Gastroesophageal sphincter (tissue), 4 donors: ENCODE results near the gene PAX3. TPM values are rescaled to one million over a fixed set of nuclear protein-coding genes. Genes with fewer than 3 reads are reported as not detected.

Experiments used
- ATAC-seq: fragments of 150-250 bp; one replicate; pipeline ENCODE4 v1.9.1; 2016; ENCODE audit warnings: mild to moderate bottlenecking, moderate library complexity
- H3K27ac ChIP-seq, 4 donors: fragments of 200-600 bp; sonication (generic) in 3 of 4; 1 replicate in 3 of 4; 2 replicates in 1 of 4; pipeline ENCODE4 v1.5.1; 2016 to 2019
- H3K27me3 ChIP-seq: fragments of 200-600 bp; sonication (generic); one replicate; pipeline ENCODE4 v1.5.1; 2019
- H3K36me3 ChIP-seq, 2 donors: fragments of 200-600 bp; sonication (generic); one replicate each; pipeline ENCODE4 v1.5.1; 2019; ENCODE audit warnings: control low read depth in 1 of 2
- H3K4me1 ChIP-seq, 3 donors: fragments of 200-600 bp; sonication (generic); 1 replicate in 2 of 3; 2 replicates in 1 of 3; pipeline ENCODE4 v1.5.1; 2016 to 2019; ENCODE audit warnings: control low read depth in 2 of 3
- H3K4me3 ChIP-seq, 2 donors: fragments of 200-600 bp; sonication (generic); one replicate each; pipeline ENCODE4 v1.5.1; 2019; ENCODE audit warnings: mild to moderate bottlenecking in 1 of 2, moderate library complexity in 1 of 2
- H3K9me3 ChIP-seq, 3 donors: fragments of 200-600 bp; sonication (generic); one replicate each; pipeline ENCODE4 v1.5.1; 2017 to 2019; ENCODE audit warnings: control low read depth in 2 of 3
- CTCF ChIP-seq, 4 experiments: fragments of 200-600 bp in 2 of 4; fragments of 450-650 bp in 2 of 4; sonication (generic) in 1 of 4; IDR thresholded peaks; one replicate each; pipeline ENCODE4 v1.5.1; 2017 to 2019; ENCODE audit warnings: antibody characterized with exemption in 4 of 4, mild to moderate bottlenecking in 2 of 4, moderate library complexity in 2 of 4
- EP300 ChIP-seq: sonication (generic); formaldehyde crosslinking; IDR thresholded peaks from one replicate; pipeline ENCODE4 v1.6.1; 2017; ENCODE audit warnings: antibody characterized with exemption, mild to moderate bottlenecking
- POLR2A ChIP-seq, 2 donors: fragments of 450-650 bp; IDR thresholded peaks; one replicate each; pipeline ENCODE4 v1.6.1; 2017; ENCODE audit warnings: antibody characterized with exemption in 2 of 2, mild to moderate bottlenecking in 2 of 2, moderate library complexity in 1 of 2
- POLR2AphosphoS5 ChIP-seq: sonication (generic); formaldehyde crosslinking; IDR thresholded peaks from one replicate; pipeline ENCODE4 v1.6.1; 2017; ENCODE audit warnings: antibody characterized with exemption
- WGBS, 2 donors: methylation state at CpG; one replicate each; pipeline ENCODE4 v1.1.5; 2018; ENCODE audit warnings: low coverage in 1 of 2; 5-methylcytosine and 5-hydroxymethylcytosine counted together
- total RNA-seq, 4 donors: library from RNA; depleted of rRNA; stranded (reverse); fragments of >200 nt; gene quantifications; one replicate each; pipeline ENCODE4 v1.1.0, GENCODE V29; 2016

The PAX3 gene
- total RNA-seq, 4 donors from 2014 or later, result 0.31 TPM; not detected in 3

GRCh38 chr2:222293660-222294630, 4.9 kb downstream of the PAX3 start:
- H3K4me3 ChIP-seq, result no peak overlapping the region
- ATAC-seq, result no peak
- H3K36me3 ChIP-seq, result no peaks in the 10 kb centered on the region
- peaks cover 0 to 7% (median 0%) of the 10 kb centered on the region in 3 donors for H3K9me3 ChIP-seq
- WGBS, 2 donors, result 4 to 12% methylated on average over 17 to 27 of the region's 36 CpGs
- TF ChIP-seq CTCF (IDR thresholded peaks at IDR 0.05) (no peak), POLR2AphosphoS5 (no peak), EP300 (no peak), POLR2A (IDR thresholded peaks at IDR 0.05) (no peak)
- H3K27me3 ChIP-seq, result peaks cover 100% of the 10 kb centered on the region
- H3K27ac ChIP-seq, result no peak overlapping the region
- peaks cover 0 to 55% (median 20%) of the 10 kb centered on the region in 3 donors for H3K4me1 ChIP-seq

GRCh38 chr2:222292149-222293134, 6.4 kb downstream of the PAX3 start:
- TF ChIP-seq POLR2AphosphoS5 (no peak), POLR2A (IDR thresholded peaks at IDR 0.05) (no peak), CTCF (IDR thresholded peaks at IDR 0.05) (no peak), EP300 (no peak)
- peaks cover 0 to 40% (median 12%) of the 10 kb centered on the region in 3 donors for H3K4me1 ChIP-seq

GRCh38 chr2:222291485-222291841, 7.3 kb downstream of the PAX3 start:
- WGBS, 2 donors, result 29 to 39% methylated on average over 3 to 4 of the region's 4 CpGs
- no peak overlapping the region for H3K4me3 ChIP-seq

More at GRCh38 chr2:222292149-222293134, 6.4 kb downstream of the PAX3 start:
- H3K27me3 ChIP-seq, result peaks cover 100% of the 10 kb centered on the region
- no peak for ATAC-seq
- H3K4me3 ChIP-seq, result no peak overlapping the region
- 38 to 55% methylated on average over 4 to 11 of the region's 14 CpGs for WGBS, 2 donors
- H3K36me3 ChIP-seq, result no peaks in the 10 kb centered on the region
- no peak overlapping the region for H3K27ac ChIP-seq
- H3K9me3 ChIP-seq, result peaks cover 0 to 7% (median 0%) of the 10 kb centered on the region in 3 donors

More at GRCh38 chr2:222291485-222291841, 7.3 kb downstream of the PAX3 start:
- peaks cover 100% of the 10 kb centered on the region for H3K27me3 ChIP-seq
- H3K4me1 ChIP-seq, result peaks cover 0 to 30% (median 8%) of the 10 kb centered on the region in 3 donors
- no peak overlapping the region for H3K27ac ChIP-seq
- peaks cover 0 to under 1% (median 0%) of the 10 kb centered on the region in 3 donors for H3K9me3 ChIP-seq
- no peak for TF ChIP-seq CTCF (IDR thresholded peaks at IDR 0.05)
- TF ChIP-seq POLR2A (IDR thresholded peaks at IDR 0.05), result no peak
- TF ChIP-seq EP300, result no peak
- no peak for TF ChIP-seq POLR2AphosphoS5
- ATAC-seq, result no peak
- H3K36me3 ChIP-seq, result no peaks in the 10 kb centered on the region
